ENCODE measurements around the gene EFCAB8.

GRCh38 chr20:32984196-32984595 lies 125.5 kb downstream of the EFCAB8 start:
- TF ChIP-seq POLR2A (IDR thresholded peaks at IDR 0.05; ENCODE audit: low read length) = no peak
- no peak for TF ChIP-seq GATA1 (IDR thresholded peaks at IDR 0.05; ENCODE audit: low read depth, low read length)

Measured in erythroblast (primary cell).